HEK293T (cell line): ENCODE measurements around the gene OR4K13.

Source experiments
- CTCF ChIA-PET: fragments of 350-600 bp; formaldehyde crosslinking; extraction: SDS; loops from one replicate; lab custom pipeline; 2021; ENCODE audit warnings: antibody characterized with exemption, inconsistent platforms; lab: Yijun Ruan, JAX
- POLR2A ChIA-PET: fragments of 350-600 bp; formaldehyde crosslinking; extraction: SDS; loops from one replicate; lab custom pipeline; 2020; ENCODE audit warnings: antibody characterized with exemption, inconsistent platforms; lab: Yijun Ruan, JAX
- DNase-seq: peaks from one replicate; pipeline ENCODE4 v3.0.0; 2012; ENCODE audit warnings: mixed read lengths; ENCODE audit errors: extremely low spot score
- ARNT ChIP-seq: fragments of 450-650 bp; IDR thresholded peaks from 2 replicates; pipeline ENCODE4 v1.6.1; 2017; ENCODE audit warnings: mild to moderate bottlenecking
- BHLHE40 ChIP-seq: fragments of 450-650 bp; IDR thresholded peaks from 2 replicates; pipeline ENCODE4 v1.6.1; 2016; ENCODE audit warnings: mild to moderate bottlenecking, moderate library complexity, borderline replicate concordance
- CTBP1 ChIP-seq: fragments of 450-650 bp; IDR thresholded peaks from 2 replicates; pipeline ENCODE4 v1.6.1; 2016; ENCODE audit warnings: borderline replicate concordance
- ELF4 ChIP-seq: fragments of 450-650 bp; IDR thresholded peaks from 2 replicates; pipeline ENCODE4 v1.6.1; 2017; ENCODE audit warnings: antibody characterized with exemption
- FOXA1 ChIP-seq: fragments of 450-650 bp; IDR thresholded peaks from 2 replicates; pipeline ENCODE4 v1.6.1; 2016; ENCODE audit warnings: mild to moderate bottlenecking
- FOXK2 ChIP-seq: fragments of 450-650 bp; IDR thresholded peaks from 2 replicates; pipeline ENCODE4 v1.6.1; 2016; ENCODE audit warnings: mild to moderate bottlenecking
- FOXM1 ChIP-seq: fragments of 450-650 bp; IDR thresholded peaks from 2 replicates; pipeline ENCODE4 v1.6.1; 2017; ENCODE audit warnings: mild to moderate bottlenecking, borderline replicate concordance
- HDGF ChIP-seq: fragments of 450-650 bp; IDR thresholded peaks from 2 replicates; pipeline ENCODE4 v1.6.1; 2017; ENCODE audit warnings: antibody characterized with exemption, borderline replicate concordance
- L3MBTL2 ChIP-seq: fragments of 450-650 bp; conservative IDR thresholded peaks from 2 replicates; pipeline ENCODE4 v1.6.1; 2016; ENCODE audit warnings: mild to moderate bottlenecking
- LEF1 ChIP-seq: fragments of 450-650 bp; IDR thresholded peaks from 2 replicates; pipeline ENCODE4 v1.6.1; 2017; ENCODE audit warnings: mild to moderate bottlenecking, borderline replicate concordance
- NFRKB ChIP-seq: fragments of 450-650 bp; IDR thresholded peaks from 2 replicates; pipeline ENCODE4 v1.6.1; 2016; ENCODE audit warnings: mild to moderate bottlenecking, moderate library complexity
- PKNOX1 ChIP-seq: fragments of 450-650 bp; IDR thresholded peaks from 2 replicates; pipeline ENCODE4 v1.6.1; 2016
- SP1 ChIP-seq: fragments of 450-650 bp; IDR thresholded peaks from 2 replicates; pipeline ENCODE4 v1.6.1; 2017
- SUZ12 ChIP-seq: fragments of 450-650 bp; IDR thresholded peaks from 2 replicates; pipeline ENCODE4 v1.6.1; 2016; ENCODE audit warnings: mild to moderate bottlenecking
- TARDBP ChIP-seq: fragments of 450-650 bp; IDR thresholded peaks from 2 replicates; pipeline ENCODE4 v1.6.1; 2016
- ZNF384 ChIP-seq: fragments of 450-650 bp; IDR thresholded peaks from 2 replicates; pipeline ENCODE4 v1.6.1; 2016

The OR4K13 gene

GRCh38 chr14:20002319-20002718, 33.5 kb downstream of the OR4K13 start:
- ChIA-PET POLR2A (no interaction called here), CTCF (no interaction called here)
- DNase-seq: no peak
- TF ChIP-seq TARDBP: no peak
- TF ChIP-seq CTBP1: no peak
- TF ChIP-seq PKNOX1: no peak

GRCh38 chr14:20001863-20002262, 34.0 kb downstream of the OR4K13 start, which contains the start of gene OR4Q2:
TSS of gene OR4Q2 (plus strand) at chr14:20002163.
- TF ChIP-seq TARDBP (no peak), BHLHE40 (no peak), ZNF384 (no peak), CTBP1 (no peak), ARNT (no peak), ELF4 (no peak), HDGF (no peak), FOXM1 (no peak), L3MBTL2 (no peak), NFRKB (no peak), LEF1 (no peak), FOXK2 (no peak), SP1 (no peak), SUZ12 (no peak), FOXA1 (no peak), PKNOX1 (no peak)
- ChIA-PET POLR2A (no interaction called here), CTCF (no interaction called here)
- no peak for DNase-seq

GRCh38 chr14:19993438-19993837, 42.4 kb downstream of the OR4K13 start:
- TF ChIP-seq ELF4: no peak
- TF ChIP-seq ARNT: no peak
- no peak for TF ChIP-seq CTBP1
- DNase-seq: no peak
- ChIA-PET CTCF (no interaction called here), POLR2A (interaction anchor here (0.6 kb wide), 1 partner anchor 181 kb away, joined by 3 read pairs; no protein-coding TSS in a partner anchor)
